GM12878 (cell line): ENCODE results near the gene MYH9. TPM values are rescaled to one million over a fixed set of nuclear protein-coding genes. Genes with fewer than 3 reads are reported as not detected.

ENCODE experiments used
- ATAC-seq: fragments of 200-7000 bp; cut with Tn5 transposase; 3 replicates; pipeline ENCODE4 v1.9.1; 2020; ENCODE audit warnings: mild to moderate bottlenecking, moderate library complexity
- BruUV-seq: library from RNA; stranded (reverse); fragments of 400-500 nt; replicated peaks from 2 replicates; lab custom pipeline; 2021; lab: Mats Ljungman, UMichigan
- CTCF ChIA-PET: fragments of 300-600 bp; sonication (Branson Sonifier 250); formaldehyde crosslinking; extraction: SDS; loops from one replicate; lab custom pipeline; 2021; ENCODE audit warnings: inconsistent platforms; lab: Yijun Ruan, JAX
- POLR2A ChIA-PET: fragments of 350-600 bp; formaldehyde crosslinking; extraction: SDS; loops from one replicate; lab custom pipeline; 2021; ENCODE audit warnings: inconsistent platforms; lab: Charles Lee
- RAD21 ChIA-PET: fragments of 300-600 bp; sonication (Branson Sonifier 250); formaldehyde crosslinking; loops from one replicate; lab custom pipeline; 2023; ENCODE audit warnings: antibody characterized with exemption; ENCODE audit not compliant: unreplicated experiment; lab: Charles Lee
- SMC1A ChIA-PET: fragments of 300-600 bp; sonication (Branson Sonifier 250); formaldehyde crosslinking; loops from one replicate; lab custom pipeline; 2023; ENCODE audit not compliant: unreplicated experiment, uncharacterized antibody; lab: Charles Lee
- DNase-seq: peaks from one replicate; pipeline ENCODE4 v3.0.0-alpha.2; 2011; ENCODE audit warnings: low read depth, low spot score
- FAIRE-seq: peaks from 3 replicates; lab custom pipeline; 2011; peaks lifted over from hg19 to GRCh38; lab: Jason Lieb, UNC
- H2AFZ ChIP-seq: 2 replicates; pipeline ENCODE4 v1.6.0; 2011; ENCODE audit warnings: low read depth, low read length, control low read depth; ENCODE audit not compliant: control insufficient read depth
- H3K27ac ChIP-seq: 2 replicates; pipeline ENCODE4 v1.5.1; 2011; ENCODE audit warnings: control low read depth; ENCODE audit not compliant: control insufficient read depth, insufficient read depth
- H3K27me3 ChIP-seq, 2 experiments: replicated peaks in 1 of 2; 2 replicates each; pipeline versions ENCODE4 v1.6.0 to v1.6.1; 2011; ENCODE audit warnings: low read length in 1 of 2; ENCODE audit not compliant: control insufficient read depth in 2 of 2, insufficient read depth in 2 of 2
- H3K36me3 ChIP-seq, 2 experiments: 2 replicates each; pipeline ENCODE4 v1.5.1; 2011; ENCODE audit warnings: low read length in 1 of 2; ENCODE audit not compliant: control insufficient read depth in 2 of 2, insufficient read depth in 2 of 2
- H3K4me1 ChIP-seq: 2 replicates; pipeline ENCODE4 v1.6.1; 2011; ENCODE audit warnings: mild to moderate bottlenecking, low read length, moderate library complexity, mixed read lengths; ENCODE audit not compliant: control insufficient read depth, insufficient read depth
- H3K4me2 ChIP-seq: 2 replicates; pipeline ENCODE4 v1.6.0; 2011; ENCODE audit warnings: control low read depth; ENCODE audit not compliant: control insufficient read depth, insufficient read depth
- H3K4me3 ChIP-seq: fragments of 200-600 bp; sonication (generic); 2 replicates; pipeline ENCODE4 v1.5.1; 2016
- H3K79me2 ChIP-seq: 2 replicates; pipeline ENCODE4 v1.6.0; 2011; ENCODE audit warnings: low read length; ENCODE audit not compliant: control insufficient read depth, insufficient read depth
- H3K9ac ChIP-seq: 2 replicates; pipeline ENCODE4 v1.8.0; 2011; ENCODE audit warnings: low read length, control low read depth, mixed read lengths; ENCODE audit not compliant: control insufficient read depth, insufficient read depth
- H3K9me3 ChIP-seq: replicated peaks from 3 replicates; pipeline ENCODE4 v1.5.1; 2011; ENCODE audit warnings: mild to moderate bottlenecking, low read length; ENCODE audit not compliant: control insufficient read depth, insufficient read depth
- H4K20me1 ChIP-seq: 2 replicates; pipeline ENCODE4 v1.6.0; 2011; ENCODE audit not compliant: control insufficient read depth, insufficient read depth
- CHD1 ChIP-seq: IDR thresholded peaks from 2 replicates; pipeline ENCODE4 v1.6.1; 2012; ENCODE audit warnings: low read depth, low read length, improper control_type of control experiment
- EGR1 ChIP-seq, 2 experiments: IDR thresholded peaks; 1 replicate in 1 of 2; 2 replicates in 1 of 2; pipeline ENCODE4 v1.6.1; 2011 to 2012; ENCODE audit warnings: low read depth in 2 of 2, low read length in 2 of 2, borderline replicate concordance in 1 of 2, mild to moderate bottlenecking in 1 of 2, moderate library complexity in 1 of 2
- KAT2A ChIP-seq: conservative IDR thresholded peaks from 2 replicates; pipeline ENCODE4 v1.6.1; 2011; ENCODE audit warnings: low read depth, low read length; ENCODE audit not compliant: control insufficient read depth
- NR2C2 ChIP-seq: IDR thresholded peaks from 2 replicates; pipeline ENCODE4 v1.6.1; 2011; ENCODE audit warnings: borderline replicate concordance, low read depth; ENCODE audit not compliant: control insufficient read depth, insufficient read length
- SUPT20H ChIP-seq: IDR thresholded peaks from 2 replicates; pipeline ENCODE4 v1.6.1; 2011; ENCODE audit warnings: low read depth, mild to moderate bottlenecking, low read length, moderate library complexity, borderline replicate concordance; ENCODE audit not compliant: control insufficient read depth
- TAF1 ChIP-seq: IDR thresholded peaks from 2 replicates; pipeline ENCODE4 v1.6.1; 2011; ENCODE audit warnings: mild to moderate bottlenecking, low read depth, low read length, borderline replicate concordance
- ZBED1 ChIP-seq: IDR thresholded peaks from 2 replicates; pipeline ENCODE4 v1.6.1; 2016; ENCODE audit warnings: borderline replicate concordance
- WGBS: methylation state at CpG from one replicate; pipeline ENCODE4 v1.1.6; 2016; ENCODE audit warnings: low lambda C conversion rate; ENCODE audit not compliant: insufficient replicate concordance, insufficient coverage; ENCODE audit errors: missing lambda C conversion rate; 5-methylcytosine and 5-hydroxymethylcytosine counted together
- in situ Hi-C: fragments of 300-500 bp; cut with MboI; formaldehyde crosslinking; loops from 9 replicates; pipeline ENCODE4 v1.14.3; 2018; ENCODE audit warnings: mixed read lengths
- intact Hi-C: fragments of 100-400 bp; cut with micrococcal nuclease; formaldehyde crosslinking; loops from one replicate; pipeline ENCODE4 v1.14.2; 2022; ENCODE audit not compliant: unreplicated experiment
- polyA plus RNA-seq, 11 experiments: library from polyadenylated mRNA; depleted of rRNA in 4 of 11; unstranded in 6 of 11; stranded (reverse) in 5 of 11; fragments of >200 nt; fragmentation: Nextera tagmentation in 4 of 11; fragmentation: Illumina TruSeq in 1 of 11; extraction: Ambion mirVana in 4 of 11; extraction: Trizol in 1 of 11; gene quantifications; 1 replicate in 1 of 11; 2 replicates in 10 of 11; pipeline versions ENCODE4 v1.2.1 to v1.2.3, GENCODE V29; 2011 to 2016; ENCODE audit warnings: inconsistent platforms in 2 of 11, missing spikeins in 2 of 11, low read depth in 1 of 11
- total RNA-seq, 4 experiments: library from RNA; depleted of rRNA in 3 of 4; stranded (reverse); fragments of >200 nt in 3 of 4; fragmentation: Illumina TruSeq in 1 of 4; extraction: Trizol in 1 of 4; gene quantifications; 2 replicates each; pipeline versions ENCODE4 v1.2.1 to v1.2.3, GENCODE V29; 2013 to 2021
- TF ChIP-seq, protein P1 (sequence below): fragments of 450-650 bp; IDR thresholded peaks from 2 replicates; pipeline ENCODE4 v1.6.1; 2018; ENCODE audit warnings: mild to moderate bottlenecking, low read depth, moderate library complexity; ENCODE audit not compliant: partially characterized antibody
- TF ChIP-seq, protein P2 (sequence below): IDR thresholded peaks from 2 replicates; pipeline ENCODE4 v1.6.1; 2012; ENCODE audit warnings: low read length, inconsistent platforms

MYH9 gene
- total and polyA plus RNA-seq, 10 of the 15 experiments (the other 5 are each of a cell fraction or from before 2014, with no cell fraction given), result 5.1 to 525 (median 145) TPM

DNA sequence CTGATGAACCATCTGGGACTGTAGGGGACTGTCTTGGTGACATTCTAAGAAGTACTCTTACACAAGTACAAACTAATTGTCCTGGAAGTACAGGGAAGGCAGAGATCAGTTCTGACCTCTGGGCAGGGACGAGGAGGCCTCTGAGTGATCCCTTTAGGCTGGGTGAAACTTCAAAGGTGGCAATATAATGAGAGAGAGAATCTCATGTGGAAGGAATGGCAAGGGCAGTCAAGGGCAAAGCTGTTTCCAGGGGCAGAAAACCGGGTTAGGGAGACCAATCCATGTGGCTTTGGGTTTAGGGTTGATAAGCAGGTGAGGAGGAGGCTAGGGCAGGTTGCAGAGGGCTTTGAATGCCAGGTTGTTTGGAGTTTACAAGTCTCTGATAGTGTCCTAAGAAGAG, 21.3 kb upstream of the MYH9 start:
- H3K79me2 ChIP-seq, result no peaks in the 10 kb centered on the region
- H3K27me3 ChIP-seq, result no peaks in the 10 kb centered on the region
- no peak overlapping the region for H3K4me3 ChIP-seq
- no peak for FAIRE-seq
- no peak overlapping the region for H3K4me2 ChIP-seq
- intact Hi-C loops (no loop called here), in situ Hi-C loops (no loop called here)
- ChIA-PET POLR2A (no interaction called here), SMC1A (no interaction called here), RAD21 (no interaction called here), CTCF (interaction anchor here (0.9 kb wide), 1 partner anchor 45 kb away, joined by 3 read pairs; no protein-coding TSS in a partner anchor)
- TF ChIP-seq NR2C2 (no peak), EGR1 (IDR thresholded peaks at IDR 0.05; ENCODE audit: borderline replicate concordance in 1 of 2, low read depth in 2 of 2, low read length in 2 of 2) (no peak), KAT2A (no peak), ZBED1 (no peak), SUPT20H (no peak), TAF1 (no peak), CHD1 (no peak)
- TF ChIP-seq, protein P1, sequence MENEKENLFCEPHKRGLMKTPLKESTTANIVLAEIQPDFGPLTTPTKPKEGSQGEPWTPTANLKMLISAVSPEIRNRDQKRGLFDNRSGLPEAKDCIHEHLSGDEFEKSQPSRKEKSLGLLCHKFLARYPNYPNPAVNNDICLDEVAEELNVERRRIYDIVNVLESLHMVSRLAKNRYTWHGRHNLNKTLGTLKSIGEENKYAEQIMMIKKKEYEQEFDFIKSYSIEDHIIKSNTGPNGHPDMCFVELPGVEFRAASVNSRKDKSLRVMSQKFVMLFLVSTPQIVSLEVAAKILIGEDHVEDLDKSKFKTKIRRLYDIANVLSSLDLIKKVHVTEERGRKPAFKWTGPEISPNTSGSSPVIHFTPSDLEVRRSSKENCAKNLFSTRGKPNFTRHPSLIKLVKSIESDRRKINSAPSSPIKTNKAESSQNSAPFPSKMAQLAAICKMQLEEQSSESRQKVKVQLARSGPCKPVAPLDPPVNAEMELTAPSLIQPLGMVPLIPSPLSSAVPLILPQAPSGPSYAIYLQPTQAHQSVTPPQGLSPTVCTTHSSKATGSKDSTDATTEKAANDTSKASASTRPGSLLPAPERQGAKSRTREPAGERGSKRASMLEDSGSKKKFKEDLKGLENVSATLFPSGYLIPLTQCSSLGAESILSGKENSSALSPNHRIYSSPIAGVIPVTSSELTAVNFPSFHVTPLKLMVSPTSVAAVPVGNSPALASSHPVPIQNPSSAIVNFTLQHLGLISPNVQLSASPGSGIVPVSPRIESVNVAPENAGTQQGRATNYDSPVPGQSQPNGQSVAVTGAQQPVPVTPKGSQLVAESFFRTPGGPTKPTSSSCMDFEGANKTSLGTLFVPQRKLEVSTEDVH, result no peak
- TF ChIP-seq, protein P2, sequence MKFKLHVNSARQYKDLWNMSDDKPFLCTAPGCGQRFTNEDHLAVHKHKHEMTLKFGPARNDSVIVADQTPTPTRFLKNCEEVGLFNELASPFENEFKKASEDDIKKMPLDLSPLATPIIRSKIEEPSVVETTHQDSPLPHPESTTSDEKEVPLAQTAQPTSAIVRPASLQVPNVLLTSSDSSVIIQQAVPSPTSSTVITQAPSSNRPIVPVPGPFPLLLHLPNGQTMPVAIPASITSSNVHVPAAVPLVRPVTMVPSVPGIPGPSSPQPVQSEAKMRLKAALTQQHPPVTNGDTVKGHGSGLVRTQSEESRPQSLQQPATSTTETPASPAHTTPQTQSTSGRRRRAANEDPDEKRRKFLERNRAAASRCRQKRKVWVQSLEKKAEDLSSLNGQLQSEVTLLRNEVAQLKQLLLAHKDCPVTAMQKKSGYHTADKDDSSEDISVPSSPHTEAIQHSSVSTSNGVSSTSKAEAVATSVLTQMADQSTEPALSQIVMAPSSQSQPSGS, result no peak
- peaks cover 12% of the 10 kb centered on the region for H3K4me1 ChIP-seq
- BruUV-seq, result no TSS peak
- no peaks in the 10 kb centered on the region for H4K20me1 ChIP-seq
- ATAC-seq, result no peak
- H3K27ac ChIP-seq, result no peak overlapping the region
- no peak overlapping the region for H2AFZ ChIP-seq
- H3K9me3 ChIP-seq, result no peaks in the 10 kb centered on the region
- WGBS, result 89% methylated on average over 2 of the region's 2 CpGs
- no peaks in the 10 kb centered on the region for H3K36me3 ChIP-seq
- no peak overlapping the region for H3K9ac ChIP-seq
- no peak for DNase-seq
